ENCODE measurements around the gene PLXNA1.

Gene PLXNA1

GRCh38 chr3:126994661-126995245 lies 11.8 kb downstream of the PLXNA1 start:
- Histone ChIP-seq H3K4me3 (ENCODE audit: low read length) (no peak overlapping the region), H3K9me3 (replicated peaks; ENCODE audit: insufficient read depth, low read length) (no peaks in the 10 kb centered on the region), H4K20me1 (ENCODE audit: insufficient read depth, low read length) (no peaks in the 10 kb centered on the region), H3K9ac (ENCODE audit: low read length) (no peak overlapping the region), H3F3A (ENCODE audit: insufficient read depth, low read length) (no peaks in the 10 kb centered on the region), H3K36me3 (replicated peaks; ENCODE audit: insufficient read depth, low read length) (no peaks in the 10 kb centered on the region), H2AFZ (ENCODE audit: low read length) (no peak overlapping the region), H3K27me3 (replicated peaks; ENCODE audit: insufficient read depth, low read length) (no peaks in the 10 kb centered on the region), H3K4me1 (ENCODE audit: low read length) (no peaks in the 10 kb centered on the region), H3K9me2 (replicated peaks; ENCODE audit: insufficient read depth, low read length) (no peaks in the 10 kb centered on the region), H3K27ac (ENCODE audit: low read length) (no peak overlapping the region), H3K79me2 (ENCODE audit: low read length) (no peaks in the 10 kb centered on the region), H3K4me2 (ENCODE audit: low read depth, low read length) (no peak overlapping the region)
- TF ChIP-seq CTCF (IDR thresholded peaks at IDR 0.05; ENCODE audit: low read length) (no peak), EZH2 (optimal IDR thresholded peaks at IDR 0.05; ENCODE audit: low read depth, low read length) (no peak), EZH2phosphoT487 (IDR thresholded peaks at IDR 0.05; ENCODE audit: low read length) (no peak)
- no peak for DNase-seq

GRCh38 chr3:126995254-126995780 lies 12.4 kb downstream of the PLXNA1 start:
- TF ChIP-seq CTCF (IDR thresholded peaks at IDR 0.05; ENCODE audit: low read length) (no peak), EZH2phosphoT487 (IDR thresholded peaks at IDR 0.05; ENCODE audit: low read length) (no peak), EZH2 (optimal IDR thresholded peaks at IDR 0.05; ENCODE audit: low read depth, low read length) (no peak)
- Histone ChIP-seq H3K36me3 (replicated peaks; ENCODE audit: insufficient read depth, low read length) (no peaks in the 10 kb centered on the region), H3K27ac (ENCODE audit: low read length) (no peak overlapping the region), H3K4me3 (ENCODE audit: low read length) (no peak overlapping the region), H4K20me1 (ENCODE audit: insufficient read depth, low read length) (no peaks in the 10 kb centered on the region), H3K9me2 (replicated peaks; ENCODE audit: insufficient read depth, low read length) (no peaks in the 10 kb centered on the region), H3K4me2 (ENCODE audit: low read depth, low read length) (no peak overlapping the region), H3K27me3 (replicated peaks; ENCODE audit: insufficient read depth, low read length) (no peaks in the 10 kb centered on the region), H3K9ac (ENCODE audit: low read length) (no peak overlapping the region), H2AFZ (ENCODE audit: low read length) (no peak overlapping the region), H3K79me2 (ENCODE audit: low read length) (no peaks in the 10 kb centered on the region), H3F3A (ENCODE audit: insufficient read depth, low read length) (no peaks in the 10 kb centered on the region), H3K9me3 (replicated peaks; ENCODE audit: insufficient read depth, low read length) (no peaks in the 10 kb centered on the region), H3K4me1 (ENCODE audit: low read length) (no peaks in the 10 kb centered on the region)
- no peak for DNase-seq

GRCh38 chr3:126995926-126996512 lies 13.1 kb downstream of the PLXNA1 start:
- Histone ChIP-seq H3K9ac (ENCODE audit: low read length) (no peak overlapping the region), H3K9me2 (replicated peaks; ENCODE audit: insufficient read depth, low read length) (no peaks in the 10 kb centered on the region), H3K4me1 (ENCODE audit: low read length) (no peaks in the 10 kb centered on the region), H2AFZ (ENCODE audit: low read length) (no peak overlapping the region), H3K36me3 (replicated peaks; ENCODE audit: insufficient read depth, low read length) (no peaks in the 10 kb centered on the region), H3K4me3 (ENCODE audit: low read length) (no peak overlapping the region), H3K4me2 (ENCODE audit: low read depth, low read length) (no peak overlapping the region), H4K20me1 (ENCODE audit: insufficient read depth, low read length) (no peaks in the 10 kb centered on the region), H3K27me3 (replicated peaks; ENCODE audit: insufficient read depth, low read length) (no peaks in the 10 kb centered on the region), H3K79me2 (ENCODE audit: low read length) (no peaks in the 10 kb centered on the region), H3K27ac (ENCODE audit: low read length) (no peak overlapping the region), H3F3A (ENCODE audit: insufficient read depth, low read length) (no peaks in the 10 kb centered on the region), H3K9me3 (replicated peaks; ENCODE audit: insufficient read depth, low read length) (no peaks in the 10 kb centered on the region)
- no peak for DNase-seq
- TF ChIP-seq EZH2phosphoT487 (IDR thresholded peaks at IDR 0.05; ENCODE audit: low read length) (no peak), CTCF (IDR thresholded peaks at IDR 0.05; ENCODE audit: low read length) (no peak), EZH2 (optimal IDR thresholded peaks at IDR 0.05; ENCODE audit: low read depth, low read length) (no peak)

Measured in MM.1S (cell line).